Stimulated activated CD4-positive, alpha-beta T cell treated with anti-CD3 and anti-CD28 coated beads, Interleukin-15, amount 100 ng/mL, for 24 hours (primary cell): ENCODE measurements around the gene GCAT.

ENCODE experiments used
- DNase-seq: peaks from one replicate; pipeline ENCODE4 v3.0.0-alpha.2; 2020

The GCAT gene

DNA sequence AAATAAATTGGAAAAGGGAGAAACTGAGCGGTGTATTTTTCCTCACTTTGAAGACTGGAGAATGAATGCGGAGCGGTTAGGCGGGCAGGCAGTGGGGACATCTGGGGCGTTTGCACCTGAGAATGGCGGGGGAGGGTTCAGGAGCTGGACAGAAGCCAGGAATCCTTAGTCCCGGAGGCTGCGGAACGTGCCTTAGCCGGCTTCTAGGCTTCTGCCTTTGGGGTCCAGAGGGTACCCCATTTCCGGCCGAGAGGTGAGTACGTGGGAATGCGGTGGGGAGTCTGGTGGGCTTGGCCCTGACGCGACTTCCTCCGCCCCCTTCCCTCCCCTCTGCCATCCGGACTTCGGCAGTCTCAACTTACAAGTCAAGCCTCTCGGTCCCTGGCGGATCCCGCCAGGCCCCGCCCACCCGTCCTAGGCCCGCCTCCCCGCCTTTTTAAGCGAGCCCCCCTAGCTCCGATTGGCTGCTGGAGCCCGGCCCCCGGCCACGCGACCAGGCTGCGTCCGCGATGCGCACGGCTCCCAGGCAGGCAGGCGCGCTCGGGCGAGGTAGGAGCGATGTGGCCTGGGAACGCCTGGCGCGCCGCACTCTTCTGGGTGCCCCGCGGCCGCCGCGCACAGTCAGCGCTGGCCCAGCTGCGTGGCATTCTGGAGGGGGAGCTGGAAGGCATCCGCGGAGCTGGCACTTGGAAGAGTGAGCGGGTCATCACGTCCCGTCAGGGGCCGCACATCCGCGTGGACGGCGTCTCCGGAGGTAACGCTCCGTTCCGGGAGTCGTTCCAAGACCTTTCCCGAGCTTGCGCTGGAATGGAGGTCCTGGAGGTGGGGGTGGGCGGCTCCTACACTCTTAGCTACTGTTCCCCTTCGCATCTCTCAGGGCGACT is at the start of gene GCAT:
Gene GCAT (plus strand): TSS at position 525 of the 884 bp plus-strand sequence. CDS start 34 bp downstream, at position 559.
- DNase-seq: peak; percentile 96

DNA sequence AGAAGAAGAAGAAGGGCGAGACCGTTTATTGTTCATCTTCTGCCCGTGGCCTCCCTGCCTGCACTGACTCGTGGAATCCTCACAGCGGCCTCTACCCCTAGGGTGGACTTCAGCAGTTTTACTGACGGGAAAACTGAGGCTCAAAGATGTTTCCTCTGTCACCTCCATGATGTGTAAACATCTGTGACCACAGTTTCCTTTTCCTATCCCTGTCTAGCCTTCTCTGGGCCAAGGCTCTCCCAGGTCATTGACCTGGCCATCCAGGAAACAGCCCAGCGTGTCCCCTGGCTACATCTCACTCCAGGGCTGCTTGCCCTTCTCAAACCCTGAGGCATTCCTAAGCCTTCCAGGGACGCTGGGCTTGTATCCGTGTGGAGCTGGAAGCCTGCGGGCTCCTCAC is 49.0 kb upstream of the GCAT start:
- DNase-seq: no peak

DNA sequence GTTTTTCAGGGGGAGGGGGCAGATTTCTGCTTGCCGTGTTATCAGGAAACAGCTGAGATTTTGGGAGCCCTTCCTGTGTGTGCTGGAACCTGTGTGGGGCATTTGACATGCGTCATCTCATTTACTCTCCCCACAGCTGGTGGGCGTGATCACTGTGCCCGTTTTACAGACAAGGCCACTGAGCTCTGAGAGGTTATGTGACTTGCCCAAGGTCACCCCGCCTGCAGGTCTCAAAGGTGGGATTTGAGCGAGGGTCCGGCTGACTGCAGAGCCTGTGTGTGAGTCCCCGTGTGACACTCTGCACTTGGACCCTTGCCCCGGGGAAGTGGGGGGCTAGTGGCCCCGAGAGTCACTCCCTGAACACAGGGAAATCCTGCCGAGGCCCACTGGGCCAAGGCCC is 48.5 kb upstream of the GCAT start:
- DNase-seq: no peak

DNA sequence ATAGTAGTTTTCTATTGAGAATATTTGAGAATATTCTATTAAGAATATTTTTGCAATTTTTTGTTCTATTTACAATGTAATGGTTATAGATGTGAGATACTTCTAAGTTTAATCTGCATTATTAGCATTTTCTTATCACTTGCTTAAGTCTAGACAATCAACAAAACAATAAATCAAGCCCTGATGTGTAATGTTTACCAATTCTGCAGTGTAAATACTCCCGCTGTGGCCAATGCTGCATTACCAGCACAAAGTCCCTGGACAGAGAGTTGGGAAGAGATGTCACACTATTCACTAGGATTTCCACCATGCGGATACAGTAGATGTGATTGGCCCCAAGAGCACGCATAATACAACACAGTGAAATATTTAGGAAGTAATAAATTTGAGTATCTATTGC is 47.6 kb upstream of the GCAT start:
- no peak for DNase-seq

DNA sequence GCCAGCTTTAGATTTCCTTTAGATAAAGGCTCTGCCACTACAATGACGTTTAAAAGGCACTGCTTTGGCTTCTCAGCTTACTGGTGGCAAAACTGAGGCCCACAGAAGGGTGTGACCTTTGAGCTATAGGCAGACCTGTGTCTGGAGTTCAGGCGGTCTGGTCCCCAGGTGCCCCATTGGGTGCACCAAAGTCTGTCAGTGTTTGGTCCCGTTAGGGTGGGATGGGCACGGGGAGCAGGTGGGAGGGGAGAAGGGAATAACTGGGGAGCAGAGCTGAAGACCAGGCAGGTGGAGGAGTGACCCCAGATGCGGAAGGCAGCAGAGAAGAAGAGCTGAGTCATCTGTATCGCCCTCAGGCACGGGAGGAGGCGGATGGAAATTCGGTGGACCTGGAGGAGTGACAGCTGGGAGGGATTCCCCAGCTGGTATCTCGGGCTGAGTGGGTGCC is 45.3 kb upstream of the GCAT start:
- no peak for DNase-seq

DNA sequence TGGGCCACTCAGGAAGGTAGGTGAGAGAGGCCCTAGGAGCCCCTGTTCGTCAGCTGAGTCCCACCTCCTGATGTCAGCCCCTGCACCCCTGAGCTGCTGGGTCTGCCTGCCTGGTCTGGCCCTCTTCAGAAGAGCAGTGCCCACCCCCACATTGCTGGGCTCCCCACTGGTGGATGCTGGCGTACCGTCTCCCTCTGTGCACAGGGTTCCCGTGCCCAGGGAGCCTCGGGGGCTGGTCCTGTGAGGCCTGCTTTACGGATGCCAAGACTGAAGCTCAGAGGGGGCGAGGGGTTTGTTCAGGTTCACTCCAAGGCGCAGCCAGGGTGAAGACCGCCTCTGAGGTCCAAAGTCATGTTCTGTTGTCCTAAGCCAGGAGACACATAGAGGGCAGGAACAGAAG is 44.7 kb upstream of the GCAT start:
- no peak for DNase-seq

DNA sequence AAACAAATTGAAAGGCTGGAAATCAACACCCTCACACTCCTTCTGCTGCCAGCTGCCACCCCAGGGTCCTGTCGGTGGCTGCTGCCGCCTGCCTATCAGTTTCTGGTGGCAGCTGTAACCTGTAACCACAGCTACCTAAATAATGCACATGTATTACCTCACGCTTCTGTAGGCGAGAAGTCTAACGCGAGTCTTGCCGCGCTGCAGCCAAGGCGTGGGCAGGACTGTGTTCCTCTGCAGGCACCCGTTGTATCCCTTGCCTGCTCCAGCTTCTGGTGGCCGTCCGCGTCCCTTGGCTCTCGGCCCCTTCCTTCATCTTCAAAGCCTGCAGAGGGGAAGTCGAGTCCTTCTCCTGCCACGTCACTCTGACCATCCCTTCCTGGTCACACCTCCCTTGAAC is 44.1 kb upstream of the GCAT start:
- no peak for DNase-seq

DNA sequence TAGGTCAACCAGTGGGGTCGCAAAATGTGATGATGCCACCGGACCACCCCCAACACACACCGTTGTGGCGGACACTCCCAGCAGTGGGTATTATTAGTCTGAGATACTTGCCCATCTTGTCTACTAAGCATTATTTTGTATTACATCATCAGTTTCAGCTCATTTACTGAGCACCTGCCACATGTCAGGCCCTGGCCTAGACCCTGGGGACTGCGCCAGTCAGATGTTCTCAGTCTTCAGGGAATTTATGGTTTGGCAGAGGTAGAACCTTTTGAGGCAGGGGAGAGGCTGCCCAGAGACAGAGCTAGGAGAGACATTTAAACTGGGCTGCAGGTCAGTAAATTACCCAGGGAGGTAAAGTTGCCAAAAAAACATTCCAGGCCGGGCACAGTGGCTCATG is 43.1 kb upstream of the GCAT start:
- no peak for DNase-seq

DNA sequence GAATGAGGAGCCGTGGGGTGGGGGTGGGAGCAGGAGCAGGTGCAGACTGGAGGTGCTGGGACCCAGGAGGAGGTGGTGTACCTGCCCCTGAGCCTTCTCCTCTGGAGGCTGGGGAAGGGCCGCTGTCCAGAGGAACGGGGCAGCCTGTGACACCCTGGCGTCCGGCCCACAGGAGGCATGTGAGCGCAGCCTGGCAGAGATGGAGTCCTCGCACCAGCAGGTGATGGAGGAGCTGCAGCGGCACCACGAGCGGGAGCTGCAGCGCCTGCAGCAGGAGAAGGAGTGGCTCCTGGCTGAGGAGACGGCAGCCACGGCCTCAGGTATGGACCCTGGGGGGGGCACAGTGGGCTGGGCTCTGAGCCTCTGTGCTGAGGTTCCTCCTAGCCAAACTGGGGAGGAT is 42.2 kb upstream of the GCAT start:
- no peak for DNase-seq

DNA sequence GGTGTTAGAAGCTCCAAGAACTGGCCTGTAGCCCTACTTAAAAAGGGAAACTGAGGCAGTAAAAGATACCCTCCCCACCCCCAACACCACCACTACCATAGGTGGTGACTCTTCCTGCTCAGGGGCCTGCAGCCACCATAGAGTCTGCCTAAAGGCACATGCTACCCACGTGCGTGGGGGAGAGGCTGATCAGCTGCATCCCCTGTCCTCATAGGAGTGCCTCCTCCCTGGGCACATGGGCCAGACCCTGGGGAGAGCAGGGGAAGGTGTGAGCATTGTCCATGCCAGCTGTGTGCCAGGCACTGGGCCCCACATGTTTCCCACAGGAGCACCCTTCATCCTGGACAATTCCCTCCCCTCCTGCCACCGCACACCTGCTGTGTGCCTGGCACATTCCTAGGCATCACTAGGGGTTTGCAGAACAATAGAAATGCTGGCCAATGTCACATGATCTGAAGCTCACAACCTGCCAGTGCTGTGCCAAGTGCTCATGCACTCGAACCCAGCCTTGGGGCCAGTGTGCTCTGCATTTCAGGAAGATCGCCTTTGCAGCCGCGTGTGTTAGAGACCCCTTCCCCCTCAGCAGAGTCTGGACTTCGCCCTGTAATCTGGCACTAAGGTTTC is 41.7 kb upstream of the GCAT start:
- DNase-seq: no peak

DNA sequence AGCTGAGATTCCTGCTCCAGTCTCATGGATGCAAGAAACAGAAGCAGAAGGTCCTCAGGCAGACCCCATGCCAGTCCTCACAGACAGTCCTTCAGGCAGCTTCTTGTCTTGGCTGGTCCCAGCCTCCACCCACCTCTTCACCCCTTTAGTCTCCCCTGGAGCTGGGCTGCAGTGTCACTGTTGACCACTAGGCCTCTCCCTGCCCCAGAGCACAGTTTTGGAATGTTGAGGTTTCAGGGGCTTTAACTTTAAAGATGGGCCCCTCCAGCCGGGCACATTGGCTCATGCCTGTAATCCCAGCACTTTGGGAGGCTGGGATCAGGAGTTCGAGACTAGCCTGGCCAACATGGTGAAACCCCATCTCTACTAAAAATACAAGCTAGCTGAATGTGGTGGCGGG is 39.5 kb upstream of the GCAT start:
- DNase-seq: no peak

DNA sequence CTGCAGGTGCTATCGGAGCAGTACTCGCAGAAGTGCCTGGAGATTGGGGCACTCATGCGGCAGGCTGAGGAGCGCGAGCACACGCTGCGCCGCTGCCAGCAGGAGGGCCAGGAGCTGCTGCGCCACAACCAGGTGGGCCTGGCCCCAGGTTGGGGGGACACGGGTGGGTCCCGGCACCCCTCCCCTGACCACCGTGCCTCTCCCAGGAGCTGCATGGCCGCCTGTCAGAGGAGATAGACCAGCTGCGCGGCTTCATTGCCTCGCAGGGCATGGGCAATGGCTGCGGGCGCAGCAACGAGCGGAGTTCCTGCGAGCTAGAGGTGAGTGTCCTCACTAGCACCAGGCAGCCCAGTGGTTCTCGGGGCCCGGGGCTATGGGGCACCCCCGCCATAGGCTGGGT is 38.7 kb upstream of the GCAT start:
- DNase-seq: no peak

DNA sequence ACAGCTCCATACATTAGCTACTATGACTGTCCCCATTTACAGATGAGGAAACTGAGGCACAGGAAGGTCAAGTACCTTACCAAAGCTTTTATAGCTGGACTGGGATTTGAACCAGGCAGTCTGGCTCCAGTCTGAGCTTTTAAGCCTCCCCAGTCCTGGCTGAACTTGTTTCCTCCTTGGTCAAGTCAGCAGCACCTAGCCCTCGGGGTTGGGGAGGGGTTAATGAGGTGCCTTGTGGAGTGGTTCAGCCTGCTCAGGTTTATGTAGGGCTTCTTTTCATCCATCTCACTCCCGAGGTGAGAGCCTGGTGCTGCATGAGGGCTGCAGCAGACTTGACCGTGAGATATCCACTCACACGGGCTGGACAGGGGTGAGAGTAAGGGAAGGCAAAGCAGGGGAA is 36.7 kb upstream of the GCAT start:
- no peak for DNase-seq

DNA sequence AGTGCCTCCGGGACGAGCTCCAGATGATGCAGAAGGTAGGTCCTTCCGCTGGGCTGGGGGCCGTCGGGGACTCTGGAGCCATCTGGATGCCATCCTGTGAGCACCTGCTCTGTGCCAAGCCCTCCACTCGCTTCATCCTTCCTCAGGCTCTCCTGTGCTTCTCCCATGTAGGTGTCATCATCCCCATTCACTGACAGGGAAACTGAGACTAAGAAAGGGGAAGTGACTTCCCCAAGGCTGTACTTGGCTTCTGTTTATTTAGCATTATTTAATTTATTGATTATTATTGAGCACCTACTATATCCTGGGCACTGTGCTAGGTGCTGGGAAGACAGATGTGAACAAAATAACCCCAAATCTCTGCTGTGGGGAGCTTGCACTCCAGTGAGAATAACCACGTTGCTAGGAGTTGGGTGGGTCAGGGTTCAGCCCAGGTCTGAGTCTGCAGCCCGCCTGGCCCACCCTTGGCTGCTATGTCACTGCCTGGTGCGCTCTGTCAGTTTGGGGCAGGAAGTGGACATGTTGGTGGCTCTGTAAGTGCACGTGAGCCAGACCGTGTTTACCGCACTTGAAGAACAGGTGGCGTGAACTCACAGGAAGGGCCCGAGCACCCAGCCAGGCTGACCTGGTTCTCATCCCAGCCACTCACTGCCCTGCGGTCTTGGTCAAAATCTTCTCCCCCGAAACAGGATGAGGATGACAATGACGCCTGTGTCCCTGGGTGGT is 35.9 kb upstream of the GCAT start:
- DNase-seq: no peak

DNA sequence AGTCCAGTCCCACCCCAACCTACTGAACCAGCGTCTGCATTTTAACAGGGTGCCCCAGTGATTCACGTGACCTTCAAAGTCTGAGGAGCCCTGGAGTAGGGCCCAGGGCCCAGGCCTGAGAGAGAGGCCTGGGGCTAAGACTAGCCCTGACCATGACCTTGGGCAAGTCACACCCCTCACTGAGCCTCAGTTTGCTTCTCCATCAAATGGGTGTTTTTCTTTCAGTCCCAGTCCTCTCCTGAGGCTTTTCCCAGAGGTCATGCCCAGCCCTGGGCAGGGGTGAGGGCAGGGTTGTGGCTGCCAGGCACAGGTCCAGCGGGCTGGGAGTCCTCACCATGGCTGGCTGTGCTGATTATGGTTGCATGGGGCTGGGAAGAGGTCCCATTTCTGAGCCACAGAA is 33.0 kb upstream of the GCAT start:
- DNase-seq: no peak

DNA sequence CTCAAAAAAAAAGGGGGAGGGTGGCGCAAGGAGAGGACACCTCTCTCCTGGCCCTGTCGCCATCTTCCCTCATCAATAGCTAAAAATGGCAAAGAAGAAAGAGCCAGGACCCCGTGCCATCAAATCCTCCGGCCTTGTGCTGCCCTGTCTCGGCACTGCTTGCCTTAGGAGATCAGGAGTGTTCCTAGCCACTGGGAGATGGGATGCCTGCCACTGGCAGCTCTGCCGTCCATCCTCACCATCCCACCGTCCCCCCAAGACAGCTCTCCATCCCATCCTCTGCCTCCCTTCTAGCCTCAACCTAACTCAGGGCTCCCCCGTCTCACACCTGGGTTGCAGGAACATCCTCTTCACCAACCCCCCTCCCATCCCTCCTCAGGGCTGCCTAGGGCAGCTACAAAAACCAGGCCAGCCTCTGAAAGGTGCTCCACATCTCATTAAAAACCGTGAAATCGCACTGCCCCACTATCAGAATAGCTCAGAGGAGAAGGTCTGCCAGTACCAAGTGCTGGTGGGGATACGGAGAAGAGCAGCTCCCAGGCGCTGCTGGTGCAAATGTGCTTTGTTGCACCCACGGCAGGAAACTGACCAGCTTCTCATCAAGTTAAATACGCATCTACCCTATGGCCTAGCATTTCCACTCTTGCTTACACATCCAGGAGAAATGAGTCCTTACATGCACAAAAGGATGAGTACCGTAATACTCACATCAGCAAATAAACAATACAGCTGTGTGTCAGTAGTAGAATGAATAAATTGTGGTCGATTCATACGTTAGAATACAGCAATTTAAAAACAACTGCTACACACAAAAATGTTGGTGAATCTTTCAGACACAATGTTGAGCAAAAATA is 31.7 kb upstream of the GCAT start:
- DNase-seq: no peak

DNA sequence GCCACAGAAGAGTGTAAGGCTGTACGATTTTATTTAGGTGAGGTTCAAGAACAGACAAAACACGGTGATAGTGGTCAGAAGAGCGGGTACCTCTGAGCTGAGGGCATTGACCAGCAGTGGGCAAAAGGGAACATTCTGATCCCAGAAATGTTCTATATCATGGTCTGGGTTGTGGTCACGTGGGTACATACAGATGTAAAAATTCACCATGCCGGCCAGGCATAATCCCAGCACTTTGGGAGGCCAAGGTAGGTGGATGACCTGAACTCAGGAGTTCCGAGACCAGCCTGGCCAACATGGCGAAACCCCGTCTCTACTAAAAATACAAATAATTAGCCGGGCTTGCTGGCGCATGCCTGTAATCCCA is 31.1 kb upstream of the GCAT start:
- DNase-seq: no peak

DNA sequence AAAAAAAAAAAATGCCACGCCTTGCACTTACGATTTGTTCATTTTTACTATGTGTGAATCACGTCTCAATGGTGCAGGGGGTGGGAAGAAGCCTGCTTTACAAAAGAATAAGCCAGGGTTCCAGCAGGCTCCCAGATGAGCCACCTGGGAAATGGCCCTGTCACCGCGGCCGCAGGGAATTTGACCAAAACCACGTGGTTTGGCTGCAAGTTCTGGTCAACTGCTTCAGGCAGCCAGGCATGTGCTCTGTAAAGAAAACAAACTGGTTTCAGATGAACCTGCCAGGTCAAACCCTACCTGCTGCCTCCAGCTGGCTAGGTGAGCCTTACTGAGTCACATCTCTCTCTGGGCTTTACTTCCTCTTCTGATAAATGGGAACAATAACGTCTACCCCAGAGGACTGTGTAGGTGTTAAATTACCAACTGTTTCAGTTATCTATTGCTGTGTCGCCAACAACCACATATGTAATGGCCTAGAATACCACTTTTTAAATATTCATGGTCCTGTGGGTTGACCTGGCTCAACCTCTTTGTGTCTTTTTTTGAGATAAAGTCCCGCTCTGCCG is 30.5 kb upstream of the GCAT start:
- DNase-seq: no peak

DNA sequence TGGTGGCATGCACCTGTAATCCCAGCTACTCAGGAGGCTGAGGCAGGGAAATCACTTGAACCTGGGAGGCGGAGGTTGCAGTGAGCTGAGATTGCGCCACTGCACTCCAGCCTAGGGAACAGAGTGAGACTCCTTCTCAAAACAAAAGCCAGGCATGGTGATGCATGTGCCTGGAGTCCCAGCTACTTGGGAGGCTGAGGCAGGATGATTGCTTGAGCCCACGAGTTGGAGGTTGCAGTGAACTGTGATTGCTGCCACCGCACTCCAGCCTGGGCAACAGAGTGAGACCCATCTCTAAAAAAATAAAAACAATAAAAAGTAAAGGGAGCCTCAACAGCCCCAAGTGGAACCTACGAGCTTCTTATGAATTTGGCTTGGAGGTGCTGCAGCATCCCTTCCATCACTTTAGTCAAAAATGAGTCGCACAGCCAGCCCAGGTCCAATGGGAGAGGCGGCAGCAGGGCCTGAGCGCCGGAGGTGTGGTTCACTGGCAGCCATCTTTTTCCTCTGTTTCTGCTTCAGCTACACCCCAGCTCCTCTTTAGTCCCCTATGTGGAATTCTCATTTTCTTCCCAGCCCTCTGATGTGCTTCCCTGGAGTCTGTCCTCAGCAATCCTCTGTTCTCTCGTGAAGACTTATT is 29.2 kb upstream of the GCAT start:
- DNase-seq: no peak

DNA sequence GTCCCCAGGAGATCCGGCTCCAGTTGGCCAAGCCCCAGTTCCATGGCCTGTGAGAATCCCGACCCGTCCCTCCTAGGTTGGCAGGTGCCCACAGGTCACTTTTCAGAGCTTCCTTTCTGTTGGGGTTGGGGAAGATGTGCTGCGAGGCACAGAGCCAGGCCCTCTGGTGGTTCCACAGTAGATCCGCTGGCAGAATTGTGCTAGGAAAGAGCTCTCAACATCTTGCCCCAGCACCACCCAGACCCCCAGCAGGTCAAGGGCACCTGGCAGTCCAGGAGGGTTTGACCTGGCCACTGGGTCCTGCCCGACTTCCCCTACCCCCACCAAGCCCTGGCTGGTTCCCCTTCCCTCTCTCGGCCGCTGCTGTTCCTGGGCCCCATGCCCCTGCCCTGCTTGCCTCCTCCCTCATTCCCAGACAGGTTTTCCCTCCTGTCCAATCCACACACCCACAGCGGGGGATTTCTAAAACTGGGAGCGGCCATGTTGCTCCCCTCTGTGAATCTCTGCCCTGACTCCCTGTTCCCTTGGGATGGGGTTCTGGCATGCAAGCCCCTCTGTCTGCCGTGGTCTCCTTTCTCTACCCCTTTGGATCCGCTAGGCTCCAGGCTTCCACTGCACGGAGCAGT is 26.2 kb upstream of the GCAT start:
- DNase-seq: no peak

DNA sequence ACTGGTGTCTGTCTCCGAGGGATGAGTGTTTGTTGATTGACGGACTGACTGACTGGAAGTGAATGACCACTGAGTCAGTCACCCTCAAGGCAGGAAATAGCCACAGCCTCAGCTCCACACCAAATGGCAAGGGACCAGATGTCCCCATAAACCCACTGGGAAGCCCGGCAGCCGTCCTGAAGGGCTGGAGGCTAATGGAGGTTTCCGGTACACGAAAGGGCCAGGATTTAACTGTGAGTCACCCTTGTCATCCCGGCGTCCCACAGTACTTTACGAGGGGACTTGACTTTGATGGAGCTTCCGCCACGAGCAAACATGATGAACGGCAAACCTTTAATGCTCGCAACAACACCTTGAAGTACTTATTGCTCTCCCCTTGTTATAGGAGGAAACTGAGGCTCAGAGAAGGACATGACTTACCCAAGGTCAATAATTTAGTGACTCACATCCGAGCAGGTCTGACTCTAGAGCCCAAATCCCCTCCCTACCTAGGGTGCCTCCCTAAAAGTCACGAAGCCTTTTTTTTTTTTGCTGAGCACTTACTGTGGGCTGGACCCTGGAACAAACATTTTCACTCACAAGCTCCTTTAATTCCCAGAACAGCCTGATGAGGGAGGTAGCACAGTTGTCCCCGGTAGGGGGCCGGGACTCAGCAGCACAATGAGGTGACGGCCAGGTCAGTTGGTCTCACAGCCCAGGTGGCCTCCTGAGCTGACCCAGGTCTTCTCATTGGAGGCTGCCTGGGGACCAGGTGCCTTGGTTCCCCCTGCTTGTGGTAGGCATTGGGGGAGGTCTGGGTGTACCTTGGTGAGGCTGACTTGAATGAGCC is 25.2 kb upstream of the GCAT start:
- DNase-seq: no peak
